HG03565 (cell line): ENCODE measurements around the gene KRI1.

ENCODE experiments used
- ATAC-seq: cut with Tn5 transposase; IDR thresholded peaks from one replicate; pipeline ENCODE4 v1.9.1; 2021; ENCODE audit warnings: mild to moderate bottlenecking, moderate library complexity; ENCODE audit not compliant: unreplicated experiment

The KRI1 gene

DNA sequence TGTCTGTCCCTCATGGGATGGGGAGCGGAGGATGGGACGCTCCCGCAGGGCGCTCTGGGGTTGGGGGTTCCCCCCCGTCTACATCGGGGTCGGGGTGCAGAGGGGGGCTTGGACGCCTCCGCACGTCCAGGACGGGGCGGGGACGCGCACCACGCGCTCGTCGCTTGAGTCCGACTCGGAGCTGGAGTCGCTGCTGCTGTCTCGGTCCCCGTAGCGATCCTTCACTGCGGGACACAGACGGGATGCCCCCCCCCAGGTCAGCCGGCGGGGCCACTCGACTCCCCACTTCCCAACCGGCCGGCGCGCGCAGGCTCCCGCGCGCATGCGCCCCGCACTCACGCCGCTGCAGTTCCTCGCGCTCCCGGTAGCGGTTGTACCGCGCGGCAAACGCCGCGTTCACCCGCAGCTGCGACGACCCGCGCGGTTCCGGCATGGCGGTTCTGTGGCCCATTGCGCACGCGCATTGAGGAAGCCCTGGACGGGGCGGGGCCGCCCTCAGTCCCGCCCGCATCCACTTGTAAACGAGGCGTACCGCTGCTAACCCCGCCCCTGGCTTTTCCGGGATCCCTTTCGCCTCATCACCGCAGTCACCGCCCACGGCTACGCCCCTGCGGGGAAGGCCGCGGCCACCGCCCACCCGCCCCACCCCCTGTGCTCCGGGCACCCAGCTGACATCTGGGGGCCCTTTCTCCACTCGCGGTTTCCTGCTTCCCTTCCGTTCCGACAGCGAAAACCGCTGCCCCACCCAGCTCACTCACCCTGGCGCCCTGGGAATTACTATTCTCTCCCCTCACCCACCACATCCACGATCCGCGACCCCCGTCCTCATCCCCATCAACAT is at the start of gene KRI1:
TSS of gene KRI1 (minus strand) at position 444 of the 841 bp plus-strand sequence. CDS start at position 433, 11 bp downstream.
- peak; percentile 32 for ATAC-seq

DNA sequence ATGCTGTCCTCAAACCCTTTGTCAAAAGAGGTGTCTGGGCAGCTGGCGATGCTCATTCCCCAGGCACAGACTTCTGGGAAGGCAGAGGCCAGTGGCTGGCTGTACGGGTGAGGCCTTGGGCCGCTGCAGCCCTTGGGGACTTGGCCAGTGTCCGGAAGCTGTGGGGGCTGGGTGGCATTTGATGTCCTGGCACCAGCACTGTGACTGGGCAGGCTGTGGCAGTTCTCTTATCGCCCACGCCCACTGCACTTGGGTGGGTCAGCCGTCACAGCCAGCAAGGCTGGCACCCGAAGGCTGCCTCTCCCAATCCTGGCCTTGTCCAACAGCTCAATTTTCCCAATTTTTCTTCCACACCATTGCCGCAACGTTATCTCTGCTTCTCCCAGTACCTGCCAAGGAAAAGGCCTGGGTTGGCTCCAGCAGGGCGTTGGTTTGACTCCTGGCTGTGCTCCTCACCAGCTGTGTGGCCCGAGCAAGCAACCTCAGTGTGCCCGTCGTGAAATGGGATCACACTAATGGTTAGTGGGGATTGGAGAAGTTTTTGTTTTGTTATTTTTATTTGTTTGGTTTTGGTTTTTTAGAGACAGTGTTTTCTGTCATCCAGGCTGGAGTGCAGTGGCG is 46.8 kb upstream of the KRI1 start:
- ATAC-seq = no peak

DNA sequence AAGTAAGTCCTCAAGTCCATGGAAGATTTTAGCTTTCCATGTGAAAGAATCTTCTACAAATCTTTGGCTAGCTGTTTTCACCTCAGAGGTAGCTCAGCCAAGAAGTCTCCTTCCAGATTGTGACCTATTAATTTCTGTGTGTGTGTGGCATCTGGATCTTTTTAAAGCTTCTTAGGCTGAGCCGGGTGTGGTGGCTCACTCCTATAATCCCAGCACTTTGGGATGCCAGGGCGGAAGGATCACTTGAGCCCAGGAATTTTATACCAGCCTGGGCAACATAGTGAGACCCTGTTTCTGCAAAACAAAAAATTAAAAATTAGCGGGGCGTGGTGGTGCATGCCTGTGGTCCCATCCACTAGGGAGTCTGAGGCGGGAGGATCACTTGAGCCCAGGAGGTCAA is 46.1 kb upstream of the KRI1 start:
- no peak for ATAC-seq

- ATAC-seq = no peak
Observed at GRCh38 chr19:10604460-10604980, 38.7 kb upstream of the KRI1 start.

- no peak for ATAC-seq
Observed at GRCh38 chr19:10603873-10604459, 38.2 kb upstream of the KRI1 start.

- ATAC-seq = no peak
Observed at GRCh38 chr19:10603084-10603872, 37.5 kb upstream of the KRI1 start.

- ATAC-seq = peak; percentile 39
Observed at GRCh38 chr19:10602330-10603083, 36.7 kb upstream of the KRI1 start.

- no peak for ATAC-seq
Observed at GRCh38 chr19:10601999-10602329, 36.2 kb upstream of the KRI1 start.

DNA sequence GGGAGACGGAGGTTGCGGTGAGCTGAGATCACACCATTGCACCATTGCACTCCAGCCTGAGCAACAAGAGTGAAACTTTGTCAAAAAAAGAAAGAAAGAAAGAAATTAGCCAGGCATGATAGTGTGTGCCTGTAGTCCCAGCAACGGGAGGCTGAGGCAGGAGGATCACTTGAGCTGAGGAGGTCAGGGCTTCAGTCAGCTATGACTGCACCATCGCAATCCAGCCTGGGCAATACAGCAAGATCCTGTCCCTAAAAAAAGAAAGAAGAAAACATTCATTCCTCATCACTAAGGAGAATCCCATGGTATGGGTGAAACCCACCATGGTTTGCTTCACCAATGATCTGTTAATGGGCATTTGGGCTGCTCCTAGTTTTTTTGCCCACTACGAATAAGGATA is 34.3 kb upstream of the KRI1 start:
- no peak for ATAC-seq

- ATAC-seq = no peak
Observed at GRCh38 chr19:10593820-10594637, 28.2 kb upstream of the KRI1 start.

- ATAC-seq = no peak
Observed at GRCh38 chr19:10593148-10593547, 27.3 kb upstream of the KRI1 start.

DNA sequence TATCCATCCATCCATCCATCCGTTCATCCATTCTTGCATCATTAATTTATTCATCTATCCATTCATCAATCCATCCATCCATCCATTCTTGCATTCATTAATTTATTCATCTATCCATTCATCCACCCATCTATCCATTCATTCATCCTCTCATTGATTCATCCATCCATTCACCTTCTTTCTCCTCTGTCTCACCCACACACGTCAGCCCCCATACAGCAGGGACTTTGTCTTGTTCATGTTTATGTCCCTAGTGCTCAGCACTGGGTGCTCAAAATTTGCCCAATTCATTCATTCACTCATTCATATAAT is 22.0 kb upstream of the KRI1 start:
- ATAC-seq = no peak

DNA sequence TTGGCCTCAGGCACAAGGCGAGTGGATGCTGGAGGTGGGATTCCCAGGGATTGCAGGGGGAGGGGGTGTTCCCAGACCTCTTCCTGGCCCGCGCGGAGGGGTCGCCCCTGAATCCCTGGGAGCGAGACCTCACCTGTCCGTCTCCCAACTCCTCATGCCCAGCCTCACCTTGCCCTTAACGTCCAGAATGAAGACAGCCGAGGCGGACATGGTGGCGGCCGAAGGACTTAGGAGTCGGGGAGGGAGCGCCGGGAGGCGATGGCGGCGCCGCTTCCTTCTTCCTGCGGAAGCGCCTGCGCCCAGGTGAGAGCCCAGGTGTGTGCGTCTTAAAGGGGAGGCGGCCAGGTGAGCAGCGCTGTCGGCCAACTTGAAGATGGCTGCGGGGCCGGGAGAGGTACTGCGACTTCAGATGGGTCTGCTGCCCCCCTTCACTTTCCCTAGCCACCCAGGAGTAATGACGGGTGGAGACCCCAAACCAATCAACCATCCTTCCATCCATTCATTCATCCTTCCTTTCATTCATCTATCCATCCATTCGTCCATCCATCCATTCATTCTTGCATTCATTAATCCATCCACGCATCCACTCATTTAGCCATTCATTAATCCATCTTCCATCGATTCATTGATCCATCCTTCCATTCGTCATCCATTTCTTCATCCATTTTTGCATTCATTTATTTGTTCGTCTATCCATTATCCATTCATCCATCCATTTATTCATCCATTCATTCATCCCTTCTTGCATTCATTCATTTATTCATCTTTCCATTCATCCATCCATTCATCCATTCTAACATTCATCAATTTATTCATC is 21.4 kb upstream of the KRI1 start, which contains the start of gene AP1M2:
TSS of gene AP1M2 (minus strand) at position 291 of the 817 bp plus-strand sequence. CDS start at position 210, 81 bp downstream.
- no peak for ATAC-seq

DNA sequence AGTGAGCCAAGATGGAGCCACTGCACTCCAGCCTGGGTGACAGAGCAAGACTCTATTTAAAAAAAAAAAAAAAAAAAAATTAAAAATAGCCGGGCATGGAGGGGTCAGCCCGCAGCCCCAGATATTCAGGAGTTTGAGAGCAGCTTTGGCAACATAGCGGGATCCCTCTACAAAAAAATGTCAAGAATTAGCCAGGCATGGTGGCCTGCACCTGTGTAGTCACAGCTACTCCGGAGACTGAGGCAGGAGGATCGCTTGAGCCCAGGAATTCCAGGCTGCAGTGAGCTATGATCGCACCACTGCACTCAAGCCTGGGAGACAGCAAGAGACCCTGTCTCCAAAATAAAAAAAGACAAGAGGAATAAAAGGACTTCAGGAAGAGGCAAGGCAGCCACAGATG is 20.6 kb upstream of the KRI1 start:
- no peak for ATAC-seq

- ATAC-seq = no peak
Observed at GRCh38 chr19:10583036-10583776, 17.4 kb upstream of the KRI1 start.

- no peak for ATAC-seq
Observed at GRCh38 chr19:10582091-10582490, 16.3 kb upstream of the KRI1 start.

DNA sequence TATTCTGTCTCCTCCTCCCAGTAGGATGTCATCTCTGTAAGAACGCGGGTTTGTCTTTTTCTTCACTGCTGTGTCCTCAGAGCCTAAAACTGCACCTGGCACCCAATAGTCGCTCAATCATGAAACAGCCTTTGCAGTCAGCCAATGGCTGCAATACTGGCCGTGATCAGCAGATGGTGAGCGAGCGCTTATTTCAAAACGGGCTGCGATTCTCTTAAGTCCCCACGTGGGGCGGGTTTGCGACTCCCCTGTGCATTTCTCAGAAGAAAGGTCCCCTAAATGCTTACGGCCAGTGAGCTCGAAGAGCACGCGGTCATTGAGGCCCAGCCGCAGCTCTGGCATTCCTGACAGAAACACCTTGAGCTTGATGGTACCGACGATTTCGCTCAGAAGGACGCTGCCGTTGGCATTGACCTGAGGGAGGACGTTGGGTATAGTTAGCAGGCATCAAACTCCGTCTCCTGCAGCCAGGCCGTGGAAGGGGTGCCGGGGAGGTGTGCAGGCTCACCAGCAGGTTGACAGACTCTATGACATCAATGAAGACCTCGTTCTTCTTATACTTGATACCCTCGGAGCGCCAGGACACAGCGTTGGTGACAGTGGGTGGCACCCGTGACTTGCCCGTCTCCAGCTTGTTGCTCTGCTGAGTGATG is 15.3 kb upstream of the KRI1 start:
- no peak for ATAC-seq

- no peak for ATAC-seq
Observed at GRCh38 chr19:10577951-10578350, 12.1 kb upstream of the KRI1 start.
